HG02981 (cell line): ENCODE data around the gene TAF8.

ENCODE experiments used
- ATAC-seq: cut with Tn5 transposase; IDR thresholded peaks from one replicate; pipeline ENCODE4 v1.9.1; 2021; ENCODE audit warnings: mild to moderate bottlenecking, moderate library complexity; ENCODE audit not compliant: unreplicated experiment

The TAF8 gene

GRCh38 chr6:42049948-42050296 lies 402 bp upstream of the TAF8 start:
- no peak for ATAC-seq

DNA sequence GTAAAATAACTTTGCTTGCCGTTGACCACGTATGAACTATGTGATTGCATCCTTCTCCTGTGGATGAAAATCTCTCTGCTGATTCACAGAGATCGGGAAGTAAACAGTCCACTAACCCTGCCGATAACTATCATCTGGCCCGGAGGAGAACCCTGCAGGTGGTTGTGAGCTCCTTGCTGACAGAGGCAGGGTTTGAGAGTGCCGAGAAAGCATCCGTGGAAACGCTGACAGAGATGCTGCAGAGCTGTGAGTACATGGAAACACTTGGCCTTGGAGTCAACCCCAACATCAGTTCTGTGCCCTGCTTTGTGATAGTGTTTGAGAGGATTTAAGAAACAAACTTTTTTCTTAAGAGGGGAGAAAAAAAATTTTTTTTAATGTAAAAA lies 937 bp downstream of the TAF8 start:
- no peak for ATAC-seq

DNA sequence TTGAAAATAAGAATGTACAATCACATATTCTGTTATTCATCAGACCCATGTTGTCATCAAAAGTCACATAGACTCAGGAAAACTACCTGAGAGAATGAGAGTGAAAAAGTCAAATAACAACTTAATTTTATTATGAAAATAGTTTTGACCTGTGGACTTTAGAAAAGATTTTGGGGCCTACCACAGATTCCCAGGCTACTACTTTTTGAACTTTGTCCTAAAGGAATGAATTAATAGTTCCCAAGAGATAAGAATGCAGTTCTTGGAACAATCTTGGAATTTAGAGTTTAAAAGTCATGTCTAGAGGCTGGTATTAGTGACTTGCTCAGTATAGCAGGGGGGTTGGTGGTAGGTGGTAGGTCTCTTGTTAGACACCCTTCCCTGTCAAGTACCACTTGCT lies 3.3 kb downstream of the TAF8 start:
- ATAC-seq: no peak

DNA sequence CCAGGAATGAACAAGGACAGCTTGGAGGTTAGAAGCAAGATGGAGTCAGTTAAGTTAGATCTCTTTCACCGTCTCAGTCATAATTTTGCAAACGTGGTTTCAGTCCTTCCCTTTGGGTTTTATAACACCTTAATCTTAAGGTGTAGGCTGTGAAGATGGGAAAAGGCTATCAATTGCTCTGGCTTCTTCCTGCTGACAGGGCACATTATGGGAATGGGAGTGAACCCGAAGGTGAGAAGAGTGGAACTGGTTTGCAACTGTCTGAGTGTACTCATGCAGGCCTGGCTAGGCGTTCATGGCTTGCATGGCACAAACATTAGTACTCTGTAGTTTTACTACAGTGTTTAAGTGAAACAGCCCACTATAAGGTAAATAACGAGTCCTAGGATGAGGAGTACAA lies 9.4 kb downstream of the TAF8 start:
- no peak for ATAC-seq

GRCh38 chr6:42066156-42066675 lies 15.9 kb downstream of the TAF8 start:
- no peak for ATAC-seq

GRCh38 chr6:42068173-42068572 lies 17.8 kb downstream of the TAF8 start:
- ATAC-seq: no peak

DNA sequence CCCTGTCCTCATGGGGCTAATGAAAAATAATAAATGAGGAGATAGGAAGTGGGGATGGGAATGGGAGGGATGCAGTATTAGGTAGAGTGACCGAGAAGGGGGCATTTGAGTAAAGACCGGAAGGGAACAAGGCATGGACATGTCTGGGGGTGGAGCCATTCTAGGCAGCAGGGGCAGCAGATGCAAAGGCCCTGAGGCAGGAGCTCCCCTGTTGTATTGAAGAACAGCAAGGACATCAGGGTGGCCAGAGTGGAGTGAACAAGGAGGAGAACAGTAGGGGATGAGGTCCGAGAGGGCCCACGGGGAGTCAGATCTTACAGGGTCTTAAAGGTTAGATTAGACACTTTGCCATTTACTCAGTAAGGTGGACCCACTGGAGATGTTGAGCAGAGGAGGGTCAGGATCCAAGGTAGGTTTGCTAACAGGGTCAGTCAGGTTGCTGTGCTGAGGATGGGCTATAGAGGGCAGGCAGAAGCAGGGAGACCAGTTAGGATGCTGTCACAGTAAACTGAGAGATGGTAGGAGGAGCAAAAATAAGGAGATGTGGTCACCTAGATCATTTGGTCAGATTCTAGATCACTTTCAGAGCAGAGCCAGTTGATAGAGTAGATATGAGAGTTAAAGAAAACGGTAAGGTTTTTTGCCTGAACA lies 18.7 kb downstream of the TAF8 start:
- no peak for ATAC-seq

DNA sequence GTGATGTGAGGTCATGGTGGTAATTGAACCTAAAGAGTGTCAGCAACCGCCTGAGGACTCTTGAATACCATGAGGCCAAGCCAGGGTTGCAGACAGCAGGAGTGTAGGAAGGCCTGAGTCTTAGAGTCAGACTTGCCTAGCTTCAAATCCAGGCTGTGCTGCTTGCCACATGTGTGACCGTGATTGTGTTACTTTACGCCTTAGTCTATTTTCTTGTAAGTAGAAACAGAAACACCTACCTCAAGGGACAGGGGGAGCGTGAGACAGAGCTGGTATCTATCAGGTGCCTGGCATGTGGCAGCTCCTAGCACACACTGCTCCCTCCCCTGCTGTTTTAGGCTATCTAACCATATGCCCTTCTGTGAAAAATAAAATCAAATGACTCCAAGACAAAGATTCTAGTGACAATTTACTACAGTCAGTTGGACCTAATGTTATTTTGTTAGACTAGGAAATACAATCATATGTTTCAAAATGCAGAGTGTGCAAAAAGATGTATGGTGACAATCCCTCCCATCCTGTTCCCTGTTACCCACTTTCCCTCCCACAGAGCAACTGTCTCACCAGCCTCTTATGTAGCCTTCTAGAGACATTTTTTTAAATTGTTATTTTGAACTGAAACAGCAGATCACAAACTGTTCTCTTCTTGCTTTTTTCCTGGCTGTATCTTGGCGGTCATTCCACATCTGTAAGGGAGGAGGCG lies 21.7 kb downstream of the TAF8 start:
- ATAC-seq: no peak

GRCh38 chr6:42073287-42073686 lies 23.0 kb downstream of the TAF8 start:
- no peak for ATAC-seq

- ATAC-seq: no peak
Measured at GRCh38 chr6:42075159-42075838, 25.0 kb downstream of the TAF8 start.

DNA sequence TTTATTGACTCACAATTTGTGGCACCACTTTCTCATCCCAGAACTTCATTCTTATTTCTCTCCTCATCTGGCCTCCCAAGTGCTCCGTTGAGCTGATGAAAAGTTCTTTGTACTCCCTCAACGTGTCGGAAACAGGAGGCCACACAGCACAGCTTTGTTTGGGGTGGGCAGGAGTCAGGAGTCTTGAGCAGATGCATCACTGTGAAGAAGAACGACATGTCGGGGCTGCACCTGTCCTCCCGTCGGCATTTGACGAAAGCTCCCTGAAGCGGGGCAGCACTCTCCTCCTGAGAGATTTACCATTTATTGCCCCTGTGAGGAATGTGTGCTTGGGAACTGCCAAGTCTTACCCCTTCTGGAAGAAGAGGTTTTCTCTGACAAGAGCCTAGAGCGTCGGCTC lies 28.1 kb downstream of the TAF8 start:
- no peak for ATAC-seq

DNA sequence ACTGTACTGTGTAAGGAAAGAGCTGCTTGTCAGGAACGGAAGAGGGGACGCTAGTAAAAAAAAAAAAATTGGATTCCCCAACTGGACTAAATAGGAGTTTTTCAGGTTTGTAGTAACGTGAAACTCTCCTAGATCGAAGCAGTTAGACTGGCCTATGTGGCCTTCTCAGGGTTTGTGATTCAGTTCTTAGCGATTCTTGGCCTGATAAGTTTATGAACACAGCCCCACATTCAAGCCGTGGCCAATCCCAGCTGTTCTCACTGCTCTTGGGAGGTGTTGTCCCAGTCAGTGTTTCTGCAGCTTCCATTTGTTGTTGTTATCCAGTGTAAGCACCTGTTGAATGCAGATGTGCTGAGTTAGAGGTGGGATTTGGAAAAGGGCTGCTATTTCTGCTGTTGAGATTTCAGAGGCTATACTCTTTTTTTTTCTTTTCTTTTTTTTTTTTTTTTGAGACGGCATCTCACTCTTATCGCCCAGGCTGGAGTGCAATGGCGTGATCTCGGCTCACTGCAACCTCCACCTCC lies 29.7 kb downstream of the TAF8 start:
- ATAC-seq: no peak

- ATAC-seq: no peak
Measured at GRCh38 chr6:42083530-42083929, 33.2 kb downstream of the TAF8 start.

GRCh38 chr6:42084889-42085288 lies 34.6 kb downstream of the TAF8 start:
- ATAC-seq: no peak

DNA sequence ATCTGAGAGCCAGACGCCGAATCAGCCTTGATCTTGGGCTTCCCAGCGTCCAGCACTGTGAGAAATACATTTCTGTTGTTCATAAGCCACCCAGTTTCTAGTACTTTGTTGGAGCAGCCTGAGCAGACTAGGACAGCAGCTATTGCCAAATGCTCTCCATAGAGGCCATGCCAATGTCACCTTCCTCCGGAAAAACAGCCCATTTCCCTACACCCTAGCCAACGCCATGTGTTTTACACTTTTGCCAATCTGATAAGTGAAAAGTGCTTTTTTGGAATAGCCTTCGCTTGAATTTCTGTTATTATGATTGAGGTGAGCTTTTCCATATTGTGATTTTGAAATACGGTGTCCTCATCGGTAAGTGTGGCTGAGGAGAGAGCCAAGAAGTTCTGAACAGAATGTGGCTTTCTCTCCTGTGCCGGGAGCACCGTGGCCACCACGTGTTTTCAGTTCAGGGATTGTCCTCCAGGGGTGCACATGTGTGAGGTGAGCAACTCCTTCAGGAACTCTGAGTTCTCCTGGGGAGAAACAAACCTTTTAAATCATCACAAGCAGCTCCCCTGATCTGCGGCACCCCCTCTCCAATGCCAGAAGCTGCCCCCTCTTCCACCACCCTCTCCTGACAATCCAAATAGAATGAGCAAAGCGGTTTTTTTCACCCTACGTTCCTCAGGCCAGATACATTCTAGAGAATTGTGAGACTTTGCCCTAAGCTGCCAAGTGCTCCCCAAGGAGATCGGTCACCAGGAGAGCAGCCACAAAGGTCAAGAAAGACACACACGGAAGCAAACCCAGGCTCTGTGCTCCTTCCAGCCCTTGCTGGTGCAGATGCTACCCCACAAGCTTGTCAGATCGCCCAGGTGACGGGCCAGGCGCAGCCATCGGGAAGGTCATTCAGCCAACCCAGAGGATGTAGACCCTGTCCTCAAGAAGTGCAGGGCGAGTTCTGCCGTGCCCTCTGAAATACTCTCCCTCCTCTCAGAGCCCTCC lies 36.0 kb downstream of the TAF8 start:
- no peak for ATAC-seq

DNA sequence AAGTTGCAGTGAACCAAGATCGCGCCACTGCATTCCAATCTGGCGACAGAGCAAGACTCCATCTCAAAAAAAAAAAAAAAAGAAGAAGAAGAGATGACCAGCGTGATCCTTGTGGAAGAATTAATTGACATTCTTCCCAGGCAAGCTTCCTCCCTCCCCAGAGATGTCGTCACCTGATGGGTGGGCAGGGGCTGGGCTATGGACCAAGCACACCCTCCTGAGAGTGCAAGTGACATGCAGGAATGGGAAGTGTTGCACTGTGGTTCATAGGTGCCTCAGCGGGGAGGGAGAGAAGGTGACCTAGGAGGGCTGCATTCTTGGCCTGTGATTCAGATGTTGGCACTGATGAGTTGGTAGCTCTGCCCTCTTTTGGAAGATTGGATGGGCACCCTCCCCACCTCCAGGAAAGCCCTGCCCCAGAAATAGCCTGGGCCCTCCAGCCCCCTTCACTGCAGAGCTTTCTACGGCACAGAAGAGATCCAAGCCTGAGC lies 37.8 kb downstream of the TAF8 start:
- ATAC-seq: no peak

DNA sequence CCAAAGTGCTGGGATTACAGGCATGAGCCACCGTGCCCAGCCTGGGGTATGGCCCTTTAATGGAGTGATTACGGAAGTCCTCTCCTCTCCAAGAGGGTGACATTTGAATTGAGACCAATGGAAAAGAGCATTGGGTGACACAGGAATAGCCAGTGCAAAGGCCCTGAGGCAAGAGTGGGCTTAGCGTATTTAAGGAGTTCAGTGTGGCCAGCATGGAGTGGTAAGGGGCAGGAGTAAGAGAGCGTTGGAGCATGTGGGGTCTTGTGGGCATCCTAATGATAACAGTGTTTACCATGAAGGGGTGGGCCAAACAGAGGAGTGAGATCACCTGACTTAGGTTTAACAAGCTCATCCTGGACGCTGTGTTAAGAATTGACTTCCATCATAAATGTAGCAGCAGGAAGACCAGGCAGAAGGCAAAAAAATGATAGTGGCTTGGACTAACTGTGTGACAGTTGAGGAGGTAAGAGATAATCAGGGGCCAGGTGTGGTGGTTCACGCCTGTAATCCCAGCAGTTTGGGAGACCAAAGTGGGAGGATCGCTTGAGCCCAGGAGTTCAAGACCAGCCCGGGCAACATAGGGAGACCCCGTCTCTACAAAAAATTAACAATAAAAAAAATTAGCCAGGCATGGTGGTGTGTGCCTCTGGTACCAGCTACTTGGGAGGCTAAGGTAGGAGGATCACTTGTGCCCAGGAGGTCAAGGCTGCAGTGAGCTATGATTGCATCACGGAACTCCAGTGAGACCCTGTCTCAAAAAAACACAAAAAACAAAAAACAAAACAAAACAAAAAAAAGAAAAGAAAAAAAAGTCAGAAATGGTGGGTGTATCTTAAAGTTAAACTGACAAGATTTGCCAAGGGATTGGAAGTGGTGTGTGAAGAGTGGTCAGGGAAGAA lies 40.7 kb downstream of the TAF8 start:
- no peak for ATAC-seq

- ATAC-seq: no peak
Measured at GRCh38 chr6:42091718-42092023, 41.3 kb downstream of the TAF8 start.

DNA sequence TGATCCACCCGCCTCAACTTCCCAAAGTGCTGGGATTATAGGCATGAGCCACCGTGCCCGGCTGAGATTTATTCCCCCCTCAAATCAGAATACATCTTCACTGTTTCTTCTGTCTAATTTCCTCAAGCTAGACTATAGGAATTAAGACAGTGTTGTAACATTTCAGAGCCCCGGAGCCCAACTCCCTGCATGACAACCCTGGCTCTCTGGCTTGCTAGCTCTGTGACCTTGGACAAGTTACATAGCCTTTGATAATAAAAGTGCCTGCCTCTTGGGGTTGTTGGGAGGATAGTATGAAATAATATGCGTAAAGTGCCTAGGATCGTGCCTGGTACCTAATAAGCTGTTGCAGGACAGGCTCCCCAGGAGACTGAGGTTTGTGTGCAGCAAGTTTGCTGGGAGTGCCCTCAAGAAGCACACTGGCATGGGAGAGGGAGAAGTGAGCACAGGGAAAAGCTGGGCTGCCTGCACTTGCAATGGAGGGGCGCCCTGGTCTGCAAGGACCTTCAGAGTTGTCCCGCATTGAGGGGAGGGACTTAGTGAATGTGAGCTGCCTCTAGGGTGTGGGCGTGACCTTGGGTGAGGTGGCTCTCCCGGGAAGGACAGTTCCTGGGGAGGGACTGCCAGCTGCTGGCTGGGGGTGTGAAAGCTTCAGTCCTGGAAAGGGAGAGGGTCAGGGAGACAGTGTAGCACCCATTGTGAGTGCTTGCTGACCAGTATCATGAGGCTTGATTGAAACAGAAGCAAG lies 43.4 kb downstream of the TAF8 start:
- no peak for ATAC-seq
